ENCODE measurements around the gene SMYD3. TPM values are rescaled to one million over a fixed set of nuclear protein-coding genes. Genes with fewer than 3 reads are reported as not detected.

Gene SMYD3
- total and polyA plus RNA-seq, 2 of the 4 experiments (the other 2 are of a cell fraction): 26.5 to 37.6 TPM

GRCh38 chr1:246069581-246069980 is 437.5 kb downstream of the SMYD3 start:
- no TSS peak for BruUV-seq (replicated peaks)
- no peak overlapping the region for H2AFZ ChIP-seq (replicated peaks; ENCODE audit: low read length, poor library complexity)
- intact Hi-C loops (cut with micrococcal nuclease): no loop called here

More at GRCh38 chr1:246069581-246069980, 437.5 kb downstream of the SMYD3 start:
- Histone ChIP-seq H4K20me1 (ENCODE audit: insufficient read depth, low read length) (no peaks in the 10 kb centered on the region), H3K4ac (ENCODE audit: low read depth, low read length) (no peak overlapping the region), H3K4me1 (ENCODE audit: control insufficient read depth, insufficient read depth, low read length) (peaks cover 9% of the 10 kb centered on the region), H4K8ac (ENCODE audit: low read depth in 2 of 2, low read length in 2 of 2) (no peak overlapping the region), H3K9me1 (ENCODE audit: insufficient read depth, low read length) (peaks cover 4% of the 10 kb centered on the region), H2BK5ac (ENCODE audit: low read depth, low read length, poor library complexity, severe bottlenecking) (no peak overlapping the region), H4K91ac (ENCODE audit: insufficient read depth, low read depth, low read length) (no peak overlapping the region), H2AK9ac (replicated peaks; ENCODE audit: low read depth, low read length, poor library complexity) (no peak overlapping the region), H3K14ac (replicated peaks; ENCODE audit: low read depth, low read length) (no peak overlapping the region), H3K27ac (ENCODE audit: insufficient read depth, low read length) (no peak overlapping the region), H3K36me3 (ENCODE audit: control insufficient read depth, insufficient read depth, low read length) (no peaks in the 10 kb centered on the region), H2BK120ac (ENCODE audit: low read depth, low read length) (no peak overlapping the region), H3K23ac (ENCODE audit: low read depth, low read length) (no peak overlapping the region), H2BK15ac (ENCODE audit: low read depth, low read length) (no peak overlapping the region), H3K18ac (ENCODE audit: low read depth, low read length) (no peak overlapping the region), H3K9me3 (ENCODE audit: control insufficient read depth, insufficient read depth, low read length) (no peaks in the 10 kb centered on the region), H3K27me3 (ENCODE audit: control insufficient read depth, insufficient read depth, low read length) (no peaks in the 10 kb centered on the region), H4K5ac (ENCODE audit: low read depth, low read length) (no peak overlapping the region), H3K4me3 (ENCODE audit: insufficient read depth, low read depth, low read length) (no peak overlapping the region), H3K79me1 (ENCODE audit: low read depth in 1 of 2, low read length in 2 of 2) (peaks cover 0 to 7% of the 10 kb centered on the region in 2 experiments; a peak in 1 of 4 replicates), H3K56ac (ENCODE audit: extremely low read depth, insufficient read depth, low read length) (no peak overlapping the region), H3K4me2 (ENCODE audit: low read depth, low read length) (no peak overlapping the region), H2AK5ac (ENCODE audit: low read depth, low read length) (no peak overlapping the region), H3K9ac (ENCODE audit: low read depth, low read length) (no peak overlapping the region), H2BK20ac (ENCODE audit: low read depth, low read length) (no peak overlapping the region)
- in situ Hi-C loops (cut with MboI; ENCODE audit: low sequenced_read_pairs) (no loop called here), dilution Hi-C loops (cut with HindIII; ENCODE audit: low sequenced_read_pairs, unreplicated experiment) (no loop called here)
- no CpG with 5 or more reads among the region's 6 CpGs for WGBS, 2 experiments (ENCODE audit: extremely low coverage in 2 of 2, insufficient read length in 1 of 2)
- ATAC-seq (ENCODE audit: low read depth) (no peak), DNase-seq (no peak)
- POLR2A ChIA-PET (ENCODE audit: unreplicated experiment): no interaction called here
- CTCF ChIA-PET: interaction anchor here (1.1 kb wide), 1 partner anchor 92 kb away, joined by 3 read pairs; no protein-coding TSS in a partner anchor
- TF ChIP-seq MAFK (IDR thresholded peaks at IDR 0.05; ENCODE audit: low read depth, low read length) (no peak), ELK1 (IDR thresholded peaks at IDR 0.05; ENCODE audit: borderline replicate concordance, low read depth, low read length) (no peak), CHD1 (IDR thresholded peaks at IDR 0.05; ENCODE audit: low read depth, low read length) (no peak), NFE2L2 (IDR thresholded peaks at IDR 0.05; ENCODE audit: low read depth, low read length) (no peak), POLR2A (IDR thresholded peaks at IDR 0.05; ENCODE audit: low read depth, low read length) (no peak)
